Mesenchymal stem cell (in vitro differentiated cells and primary cell): ENCODE data around the gene ERCC6L2.

Experiments
- DNase-seq: peaks from one replicate; pipeline ENCODE4 v3.0.0-alpha.2; 2013
- H2AFZ ChIP-seq: one replicate; pipeline ENCODE4 v1.6.1; 2013; ENCODE audit warnings: low read depth, mild to moderate bottlenecking, control low read depth, inconsistent platforms, low read length, moderate library complexity
- H2AK5ac ChIP-seq: 2 replicates; pipeline ENCODE4 v1.6.1; 2013; ENCODE audit warnings: low read length, moderate library complexity, mild to moderate bottlenecking, inconsistent platforms; ENCODE audit not compliant: severe bottlenecking
- H2BK120ac ChIP-seq: one replicate; pipeline ENCODE4 v1.6.1; 2013; ENCODE audit warnings: low read depth, mild to moderate bottlenecking, inconsistent platforms, low read length, moderate library complexity
- H2BK12ac ChIP-seq, 2 experiments: one replicate each; pipeline ENCODE4 v1.6.1; 2013; ENCODE audit warnings: inconsistent platforms in 2 of 2, low read length in 2 of 2, mild to moderate bottlenecking in 2 of 2, moderate library complexity in 2 of 2, control low read depth in 1 of 2
- H2BK15ac ChIP-seq: one replicate; pipeline ENCODE4 v1.6.1; 2013; ENCODE audit warnings: mild to moderate bottlenecking, low read depth, inconsistent platforms; ENCODE audit not compliant: poor library complexity, severe bottlenecking
- H2BK5ac ChIP-seq: 2 replicates; pipeline ENCODE4 v1.6.1; 2013; ENCODE audit warnings: low read depth, mild to moderate bottlenecking, low read length, control low read depth, inconsistent platforms; ENCODE audit not compliant: poor library complexity, severe bottlenecking
- H3K14ac ChIP-seq, 2 experiments: one replicate each; pipeline ENCODE4 v1.6.1; 2013; ENCODE audit warnings: inconsistent platforms in 2 of 2, low read length in 2 of 2, control low read depth in 1 of 2, mild to moderate bottlenecking in 1 of 2, moderate library complexity in 1 of 2
- H3K18ac ChIP-seq, 2 experiments: one replicate each; pipeline ENCODE4 v1.6.1; 2013; ENCODE audit warnings: inconsistent platforms in 2 of 2, low read length in 2 of 2, control low read depth in 1 of 2, low read depth in 1 of 2, mild to moderate bottlenecking in 1 of 2
- H3K23ac ChIP-seq, 2 experiments: one replicate each; pipeline ENCODE4 v1.6.1; 2013; ENCODE audit warnings: inconsistent platforms in 2 of 2, low read length in 2 of 2, mild to moderate bottlenecking in 2 of 2, moderate library complexity in 2 of 2, control low read depth in 1 of 2
- H3K27ac ChIP-seq: 2 replicates; pipeline ENCODE4 v1.5.1; 2013; ENCODE audit warnings: mild to moderate bottlenecking, moderate library complexity, low read length, control low read depth, inconsistent platforms; ENCODE audit not compliant: poor library complexity, severe bottlenecking
- H3K27me3 ChIP-seq, 2 experiments: 2 replicates each; pipeline versions ENCODE4 v1.6.1 to v1.7.0; 2013; ENCODE audit warnings: low read length in 2 of 2, mild to moderate bottlenecking in 2 of 2, moderate library complexity in 2 of 2, control low read depth in 1 of 2, inconsistent platforms in 1 of 2; ENCODE audit not compliant: control insufficient read depth in 1 of 2, insufficient read depth in 1 of 2
- H3K36me3 ChIP-seq, 2 experiments: 2 replicates each; pipeline versions ENCODE4 v1.6.1 to v1.7.0; 2013; ENCODE audit warnings: low read length in 2 of 2, control low read depth in 1 of 2, inconsistent platforms in 1 of 2, low read depth in 1 of 2, mild to moderate bottlenecking in 1 of 2; ENCODE audit not compliant: insufficient read depth in 2 of 2, control insufficient read depth in 1 of 2
- H3K4ac ChIP-seq, 2 experiments: one replicate each; pipeline ENCODE4 v1.6.1; 2013; ENCODE audit warnings: inconsistent platforms in 2 of 2, low read length in 2 of 2, mild to moderate bottlenecking in 2 of 2, moderate library complexity in 2 of 2, control low read depth in 1 of 2, low read depth in 1 of 2
- H3K4me1 ChIP-seq: 2 replicates; pipeline ENCODE4 v1.6.1; 2013; ENCODE audit warnings: low read depth, low read length, control low read depth; ENCODE audit not compliant: control insufficient read depth, insufficient read depth
- H3K4me2 ChIP-seq: 2 replicates; pipeline ENCODE4 v1.6.1; 2013; ENCODE audit warnings: low read length, mild to moderate bottlenecking, inconsistent platforms; ENCODE audit not compliant: poor library complexity, severe bottlenecking
- H3K4me3 ChIP-seq, 2 experiments: 2 replicates each; pipeline versions ENCODE4 v1.5.1 to v1.7.0; 2013; ENCODE audit warnings: low read length in 2 of 2, mild to moderate bottlenecking in 2 of 2, control low read depth in 1 of 2, low read depth in 1 of 2; ENCODE audit not compliant: insufficient read depth in 1 of 2
- H3K79me1 ChIP-seq: replicated peaks from 2 replicates; pipeline ENCODE4 v1.6.1; 2013; ENCODE audit warnings: mild to moderate bottlenecking, control low read depth, low read length, inconsistent platforms; ENCODE audit not compliant: poor library complexity, severe bottlenecking
- H3K9ac ChIP-seq: 2 replicates; pipeline ENCODE4 v1.7.0; 2013; ENCODE audit warnings: mild to moderate bottlenecking, low read length, moderate library complexity
- H3K9me3 ChIP-seq: 2 replicates; pipeline ENCODE4 v1.7.0; 2013; ENCODE audit warnings: mild to moderate bottlenecking, low read length; ENCODE audit not compliant: control insufficient read depth
- H4K8ac ChIP-seq: one replicate; pipeline ENCODE4 v1.6.1; 2013; ENCODE audit warnings: inconsistent platforms, mild to moderate bottlenecking, low read length, moderate library complexity
- H4K91ac ChIP-seq: one replicate; pipeline ENCODE4 v1.6.1; 2013; ENCODE audit warnings: mild to moderate bottlenecking, low read length, inconsistent platforms
- WGBS: methylation state at CpG from one replicate; pipeline ENCODE4 v1.1.7; 2013; ENCODE audit warnings: mixed read lengths; 5-methylcytosine and 5-hydroxymethylcytosine counted together

Gene ERCC6L2

GRCh38 chr9:95892690-95893089 lies 17.2 kb downstream of the ERCC6L2 start:
- no CpG with 5 or more reads among the region's 2 CpGs for WGBS
- Histone ChIP-seq H2BK120ac (no peak overlapping the region), H3K4me3 (no peak overlapping the region), H4K8ac (no peak overlapping the region), H3K9ac (no peak overlapping the region), H3K23ac (no peak overlapping the region), H2BK5ac (no peak overlapping the region), H3K36me3 (peaks cover 2 to 9% of the 10 kb centered on the region in 2 experiments), H3K18ac (no peak overlapping the region), H3K27ac (no peak overlapping the region), H3K79me1 (peaks cover 10% of the 10 kb centered on the region), H3K4me2 (no peak overlapping the region), H4K91ac (no peak overlapping the region), H2BK12ac (no peak overlapping the region), H2BK15ac (no peak overlapping the region), H3K9me3 (peaks cover 3% of the 10 kb centered on the region), H2AFZ (no peak overlapping the region), H2AK5ac (no peak overlapping the region), H3K27me3 (no peaks in the 10 kb centered on the region), H3K4me1 (no peaks in the 10 kb centered on the region), H3K4ac (no peak overlapping the region), H3K14ac (no peak overlapping the region)
- DNase-seq, result no peak

GRCh38 chr9:95896580-95896979 lies 21.1 kb downstream of the ERCC6L2 start:
- no peak overlapping the region for H3K14ac ChIP-seq
- H2BK12ac ChIP-seq, result no peak overlapping the region
- no peak overlapping the region for H2BK120ac ChIP-seq
- H3K79me1 ChIP-seq, result peaks cover 9% of the 10 kb centered on the region
- DNase-seq, result no peak
- no peaks in the 10 kb centered on the region for H3K4me1 ChIP-seq
- H2AFZ ChIP-seq, result no peak overlapping the region
- no peak overlapping the region for H2AK5ac ChIP-seq
- no peak overlapping the region for H3K23ac ChIP-seq
- no peak overlapping the region for H3K4ac ChIP-seq
- no peak overlapping the region for H3K27ac ChIP-seq
- H4K8ac ChIP-seq, result peak overlapping the region; percentile 64
- H3K9ac ChIP-seq, result no peak overlapping the region
- peaks cover 0 to 17% of the 10 kb centered on the region in 2 experiments for H3K36me3 ChIP-seq
- H3K18ac ChIP-seq, result no peak overlapping the region
- 98% methylated on average over 2 of the region's 2 CpGs for WGBS
- no peak overlapping the region for H4K91ac ChIP-seq
- peaks cover 3% of the 10 kb centered on the region for H3K9me3 ChIP-seq
- no peak overlapping the region for H3K4me2 ChIP-seq
- H3K4me3 ChIP-seq, result no peak overlapping the region
- H2BK15ac ChIP-seq, result no peak overlapping the region
- H3K27me3 ChIP-seq, result no peaks in the 10 kb centered on the region
- no peak overlapping the region for H2BK5ac ChIP-seq

GRCh38 chr9:95901506-95901905 lies 26.0 kb downstream of the ERCC6L2 start:
- H2BK5ac ChIP-seq, result no peak overlapping the region
- no peak for DNase-seq
- H3K18ac ChIP-seq, result no peak overlapping the region
- no peaks in the 10 kb centered on the region for H3K9me3 ChIP-seq
- H3K79me1 ChIP-seq, result peaks cover 6% of the 10 kb centered on the region
- H3K14ac ChIP-seq, result no peak overlapping the region
- H3K27me3 ChIP-seq, result no peaks in the 10 kb centered on the region
- no peak overlapping the region for H2BK12ac ChIP-seq
- H3K4me2 ChIP-seq, result no peak overlapping the region
- no peak overlapping the region for H3K9ac ChIP-seq
- no peak overlapping the region for H2AK5ac ChIP-seq
- H3K27ac ChIP-seq, result no peak overlapping the region
- no peak overlapping the region for H2BK15ac ChIP-seq
- no peak overlapping the region for H4K91ac ChIP-seq
- H4K8ac ChIP-seq, result no peak overlapping the region
- H3K4me1 ChIP-seq, result no peaks in the 10 kb centered on the region
- no peak overlapping the region for H2AFZ ChIP-seq
- H2BK120ac ChIP-seq, result no peak overlapping the region
- H3K36me3 ChIP-seq, result peaks cover 0 to 29% of the 10 kb centered on the region in 2 experiments
- H3K4ac ChIP-seq, result no peak overlapping the region
- H3K23ac ChIP-seq, result no peak overlapping the region
- no peak overlapping the region for H3K4me3 ChIP-seq
- 100% methylated on average over 1 of the region's 3 CpGs for WGBS

GRCh38 chr9:95903398-95903797 lies 27.9 kb downstream of the ERCC6L2 start:
- Histone ChIP-seq H3K14ac (no peak overlapping the region), H2BK5ac (no peak overlapping the region), H3K4ac (no peak overlapping the region), H2AK5ac (no peak overlapping the region), H2BK120ac (no peak overlapping the region), H3K9me3 (no peaks in the 10 kb centered on the region), H4K8ac (no peak overlapping the region), H3K9ac (no peak overlapping the region), H3K4me2 (no peak overlapping the region), H3K4me3 (no peak overlapping the region), H3K4me1 (no peaks in the 10 kb centered on the region), H2BK15ac (no peak overlapping the region), H2BK12ac (no peak overlapping the region), H3K23ac (no peak overlapping the region), H3K27ac (no peak overlapping the region), H3K27me3 (no peaks in the 10 kb centered on the region), H3K79me1 (peaks cover 11% of the 10 kb centered on the region), H3K18ac (no peak overlapping the region), H4K91ac (no peak overlapping the region), H2AFZ (no peak overlapping the region), H3K36me3 (peaks cover 0 to 39% of the 10 kb centered on the region in 2 experiments)
- DNase-seq, result no peak
